GM13976 (cell line): Measurements from ENCODE around the gene RBKS.

Experiments used
- DNase-seq: peaks from one replicate; pipeline ENCODE4 v3.0.0; 2012; ENCODE audit warnings: low spot score
- in situ Hi-C: fragments of 300-500 bp; cut with MboI; formaldehyde crosslinking; loops from one replicate; pipeline ENCODE4 v1.12.0; 2022; ENCODE audit warnings: low sequenced_read_pairs, mixed read lengths, inconsistent platforms; ENCODE audit not compliant: unreplicated experiment
- TF ChIP-seq, protein P1 (sequence below): IDR thresholded peaks from 2 replicates; pipeline ENCODE4 v1.5.1; 2012; ENCODE audit warnings: borderline replicate concordance, mild to moderate bottlenecking; ENCODE audit not compliant: insufficient read depth; ENCODE audit errors: extremely low read depth, missing control alignments, control extremely low read depth

Gene RBKS

DNA sequence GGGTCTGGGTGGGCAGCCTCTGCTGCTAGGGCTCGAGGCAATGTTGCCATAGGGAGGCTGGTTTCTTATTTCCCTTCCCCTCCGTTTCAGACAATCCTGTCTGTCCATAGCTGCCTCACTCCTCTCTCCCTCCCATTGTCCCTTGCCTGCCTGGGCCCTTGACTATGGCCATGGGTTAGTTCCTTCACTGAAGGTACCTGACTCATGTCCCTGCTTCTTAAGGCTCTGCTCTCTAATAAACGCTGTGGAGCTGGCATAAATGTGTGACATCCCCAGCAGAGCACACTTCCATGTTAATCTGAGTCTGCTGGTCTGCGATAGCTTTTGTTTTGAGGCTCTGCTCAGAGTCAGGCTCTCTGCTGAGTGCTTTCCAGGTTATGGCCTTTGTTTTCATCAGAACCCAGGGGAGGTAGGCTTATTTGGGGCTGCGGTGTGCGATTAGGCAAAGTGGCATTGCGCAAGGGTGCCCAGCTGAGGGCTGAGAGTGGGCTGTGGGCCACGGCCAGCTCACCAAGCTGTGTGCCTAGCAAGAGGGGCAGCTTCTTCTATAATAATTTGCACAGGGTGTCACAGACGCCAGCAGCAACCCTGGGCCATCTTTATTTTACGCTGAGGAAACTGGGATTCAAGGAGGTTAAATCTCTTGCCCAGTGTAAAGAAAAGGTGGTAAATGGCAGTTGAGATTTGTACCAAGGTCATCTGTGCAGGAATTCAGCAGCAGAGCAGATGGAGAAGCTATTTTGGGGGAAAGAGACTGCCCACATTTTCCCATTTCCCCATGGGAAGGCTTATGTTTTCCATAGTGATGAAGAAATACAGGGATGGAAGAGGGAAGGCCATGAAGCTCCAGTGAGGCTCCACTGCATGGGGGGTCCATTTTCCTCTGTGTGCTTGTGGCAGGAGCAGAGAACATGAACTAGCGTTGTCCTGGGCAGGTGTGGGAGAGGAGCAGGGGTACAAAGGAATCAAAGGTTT lies 93.1 kb downstream of the RBKS start:
- TF ChIP-seq, protein P1, sequence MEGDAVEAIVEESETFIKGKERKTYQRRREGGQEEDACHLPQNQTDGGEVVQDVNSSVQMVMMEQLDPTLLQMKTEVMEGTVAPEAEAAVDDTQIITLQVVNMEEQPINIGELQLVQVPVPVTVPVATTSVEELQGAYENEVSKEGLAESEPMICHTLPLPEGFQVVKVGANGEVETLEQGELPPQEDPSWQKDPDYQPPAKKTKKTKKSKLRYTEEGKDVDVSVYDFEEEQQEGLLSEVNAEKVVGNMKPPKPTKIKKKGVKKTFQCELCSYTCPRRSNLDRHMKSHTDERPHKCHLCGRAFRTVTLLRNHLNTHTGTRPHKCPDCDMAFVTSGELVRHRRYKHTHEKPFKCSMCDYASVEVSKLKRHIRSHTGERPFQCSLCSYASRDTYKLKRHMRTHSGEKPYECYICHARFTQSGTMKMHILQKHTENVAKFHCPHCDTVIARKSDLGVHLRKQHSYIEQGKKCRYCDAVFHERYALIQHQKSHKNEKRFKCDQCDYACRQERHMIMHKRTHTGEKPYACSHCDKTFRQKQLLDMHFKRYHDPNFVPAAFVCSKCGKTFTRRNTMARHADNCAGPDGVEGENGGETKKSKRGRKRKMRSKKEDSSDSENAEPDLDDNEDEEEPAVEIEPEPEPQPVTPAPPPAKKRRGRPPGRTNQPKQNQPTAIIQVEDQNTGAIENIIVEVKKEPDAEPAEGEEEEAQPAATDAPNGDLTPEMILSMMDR, result no peak
- in situ Hi-C loops, result no loop called here

DNA sequence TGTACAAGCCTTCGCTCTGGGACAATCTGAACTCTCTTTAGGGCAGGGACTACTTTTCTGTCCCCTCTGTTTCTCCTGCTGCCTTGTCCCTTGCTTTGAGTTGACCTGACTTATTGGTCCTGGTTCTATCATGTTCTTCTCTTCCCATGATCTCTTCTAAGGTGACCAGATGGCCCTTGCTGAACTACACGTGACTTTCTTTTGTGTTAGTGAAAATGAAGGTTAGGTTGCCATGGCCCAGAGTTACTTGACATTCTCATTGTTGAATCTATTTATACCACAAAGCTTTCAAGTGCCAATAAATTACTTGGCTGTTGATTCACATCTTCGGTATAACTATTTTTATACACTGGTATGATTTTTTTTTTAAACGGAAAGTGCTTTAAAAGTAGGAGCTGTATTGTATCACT lies 94.3 kb downstream of the RBKS start:
- in situ Hi-C loops, result no loop called here
- no peak for DNase-seq
- TF ChIP-seq, protein P1, result no peak

More for the DNA sequence above, 93.1 kb downstream of the RBKS start:
- DNase-seq, result no peak

DNA sequence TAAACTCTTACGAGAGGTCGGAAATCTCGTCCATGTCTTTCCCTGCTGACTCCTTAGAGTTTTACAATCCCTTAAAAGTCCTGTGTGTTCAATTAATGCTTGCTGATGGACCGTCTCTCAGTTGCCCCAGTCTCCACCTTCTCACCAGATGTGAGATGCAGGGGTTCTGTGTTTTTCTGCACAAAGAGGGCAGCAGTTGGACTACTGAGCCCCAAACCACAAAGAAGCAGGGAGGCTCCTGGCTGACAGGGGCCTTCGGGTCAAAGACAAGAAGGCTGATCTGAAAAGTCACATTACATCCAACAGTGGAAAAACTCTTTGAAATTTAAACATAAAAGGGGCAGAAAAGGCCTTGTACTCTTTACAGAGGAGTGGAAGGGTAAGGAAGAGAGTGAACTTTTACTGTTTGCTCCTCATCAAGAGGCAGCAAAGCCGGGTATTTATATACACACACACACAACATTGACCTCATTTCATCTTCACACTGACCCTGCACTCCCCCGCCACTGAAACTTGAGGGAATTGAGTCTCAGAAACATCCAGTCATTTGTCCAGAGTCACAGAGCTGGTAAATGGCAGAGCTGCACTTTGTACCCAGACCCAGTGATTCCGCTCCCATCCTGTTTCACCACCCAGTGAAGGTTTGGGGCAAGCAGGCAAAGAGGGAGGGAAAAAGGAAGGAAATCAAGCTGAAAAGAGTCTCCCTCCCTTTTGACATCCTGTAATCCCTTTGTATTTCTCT lies 94.9 kb downstream of the RBKS start:
- in situ Hi-C loops, result no loop called here
- DNase-seq, result no peak
- TF ChIP-seq, protein P1, result no peak

DNA sequence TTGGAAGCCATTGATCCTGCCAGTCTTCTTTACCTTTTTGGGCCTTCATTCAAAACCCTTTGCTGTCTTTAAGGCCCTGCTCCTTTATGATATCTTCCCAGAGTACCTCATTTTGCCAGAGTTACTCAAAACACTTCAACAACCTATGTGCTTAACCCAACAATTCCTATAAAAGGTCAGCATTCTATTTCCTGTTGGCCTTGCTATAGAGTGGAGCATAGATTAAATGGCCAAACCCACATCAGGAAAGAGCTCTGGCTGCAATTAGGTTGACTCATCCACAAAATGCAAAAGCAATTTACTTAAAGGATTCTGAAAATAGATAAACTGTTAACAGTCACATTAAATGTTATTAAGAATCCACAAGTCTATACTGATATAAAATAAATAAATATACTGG lies 97.4 kb downstream of the RBKS start:
- in situ Hi-C loops, result no loop called here
- TF ChIP-seq, protein P1, result no peak
- DNase-seq, result no peak

DNA sequence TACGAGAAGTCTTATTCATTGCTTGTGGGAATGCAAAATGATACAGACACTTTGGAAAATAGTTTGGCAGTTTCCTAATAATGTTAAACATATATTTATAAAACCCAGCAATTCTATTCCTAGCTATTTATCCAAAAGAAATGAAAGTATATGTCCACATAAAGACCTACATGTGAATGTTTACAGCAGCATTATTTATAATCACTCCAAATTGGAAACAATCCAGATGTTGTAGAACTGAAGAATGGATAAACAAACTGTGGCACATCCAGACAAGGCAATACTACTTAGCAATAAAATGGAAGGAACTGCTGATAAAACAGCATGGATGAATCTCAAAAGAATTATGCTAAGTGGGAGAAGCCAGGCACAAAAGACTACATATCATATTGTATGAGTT lies 99.4 kb downstream of the RBKS start:
- in situ Hi-C loops, result no loop called here
- DNase-seq, result no peak
- TF ChIP-seq, protein P1, result no peak

DNA sequence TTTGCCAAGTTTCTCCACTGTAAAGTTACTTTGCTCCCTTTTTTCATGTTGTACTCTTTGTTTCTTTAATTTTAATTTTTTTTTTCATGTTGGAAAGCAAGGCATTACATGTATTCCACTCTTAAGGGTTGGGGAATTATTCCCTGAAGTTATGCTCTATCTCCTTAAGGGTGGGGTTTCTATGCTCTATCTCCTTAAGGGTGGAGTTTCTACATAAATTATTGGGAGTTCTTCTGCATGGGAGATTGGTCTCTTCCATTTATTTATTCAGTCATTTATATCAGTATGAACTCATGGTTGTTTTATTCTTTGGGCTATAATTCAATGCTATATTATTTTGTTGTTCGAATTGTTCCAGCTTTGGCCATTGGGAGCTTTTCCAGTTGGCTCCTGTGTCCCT lies 107.5 kb downstream of the RBKS start:
- TF ChIP-seq, protein P1, result no peak
- in situ Hi-C loops, result no loop called here
- DNase-seq, result no peak
